NB4 (cell line): Measurements from ENCODE around the gene C1QTNF8.

Experiments
- MYC ChIP-seq: IDR thresholded peaks from 2 replicates; pipeline ENCODE4 v1.6.1; 2011; ENCODE audit warnings: low read depth, low read length
- POLR2A ChIP-seq: IDR thresholded peaks from 2 replicates; pipeline ENCODE4 v1.6.1; 2011; ENCODE audit warnings: mild to moderate bottlenecking; ENCODE audit not compliant: insufficient read length; ENCODE audit errors: extremely low read depth
- TF ChIP-seq, protein P1 (sequence below): IDR thresholded peaks from one replicate; pipeline ENCODE4 v1.5.1; 2012; ENCODE audit warnings: low read depth, low read length
- TF ChIP-seq, protein P2 (sequence below): IDR thresholded peaks from 2 replicates; pipeline ENCODE4 v1.6.1; 2011; ENCODE audit warnings: low read depth, low read length

DNA sequence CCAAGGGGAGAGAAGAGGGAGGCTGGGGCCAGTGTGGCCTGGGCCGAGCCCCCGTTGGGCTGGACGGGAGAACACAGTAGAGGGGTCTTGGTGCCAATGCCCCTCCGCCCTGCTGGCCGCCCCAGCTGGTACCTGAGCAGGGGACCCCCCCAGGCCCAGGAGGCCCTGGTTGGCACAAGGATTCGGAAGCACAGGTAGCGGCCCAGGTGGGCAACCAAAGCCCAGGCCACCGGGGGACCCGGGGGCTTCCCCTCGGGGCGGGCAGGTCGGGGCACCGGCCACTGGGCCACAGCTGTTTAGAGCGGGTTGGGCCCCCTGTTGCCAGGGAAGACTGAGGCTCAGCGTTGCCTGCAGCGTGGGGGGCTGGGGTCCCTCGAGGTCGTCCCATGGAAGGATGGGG lies 28.2 kb upstream of the C1QTNF8 start:
- TF ChIP-seq, protein P1, sequence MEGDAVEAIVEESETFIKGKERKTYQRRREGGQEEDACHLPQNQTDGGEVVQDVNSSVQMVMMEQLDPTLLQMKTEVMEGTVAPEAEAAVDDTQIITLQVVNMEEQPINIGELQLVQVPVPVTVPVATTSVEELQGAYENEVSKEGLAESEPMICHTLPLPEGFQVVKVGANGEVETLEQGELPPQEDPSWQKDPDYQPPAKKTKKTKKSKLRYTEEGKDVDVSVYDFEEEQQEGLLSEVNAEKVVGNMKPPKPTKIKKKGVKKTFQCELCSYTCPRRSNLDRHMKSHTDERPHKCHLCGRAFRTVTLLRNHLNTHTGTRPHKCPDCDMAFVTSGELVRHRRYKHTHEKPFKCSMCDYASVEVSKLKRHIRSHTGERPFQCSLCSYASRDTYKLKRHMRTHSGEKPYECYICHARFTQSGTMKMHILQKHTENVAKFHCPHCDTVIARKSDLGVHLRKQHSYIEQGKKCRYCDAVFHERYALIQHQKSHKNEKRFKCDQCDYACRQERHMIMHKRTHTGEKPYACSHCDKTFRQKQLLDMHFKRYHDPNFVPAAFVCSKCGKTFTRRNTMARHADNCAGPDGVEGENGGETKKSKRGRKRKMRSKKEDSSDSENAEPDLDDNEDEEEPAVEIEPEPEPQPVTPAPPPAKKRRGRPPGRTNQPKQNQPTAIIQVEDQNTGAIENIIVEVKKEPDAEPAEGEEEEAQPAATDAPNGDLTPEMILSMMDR = no peak
- no peak for TF ChIP-seq POLR2A
- TF ChIP-seq, protein P2, sequence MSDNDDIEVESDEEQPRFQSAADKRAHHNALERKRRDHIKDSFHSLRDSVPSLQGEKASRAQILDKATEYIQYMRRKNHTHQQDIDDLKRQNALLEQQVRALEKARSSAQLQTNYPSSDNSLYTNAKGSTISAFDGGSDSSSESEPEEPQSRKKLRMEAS = no peak
- TF ChIP-seq MYC = no peak
